IMR-90 (cell line): ENCODE results near the gene PTPRK. TPM values are rescaled to one million over a fixed set of nuclear protein-coding genes. Genes with fewer than 3 reads are reported as not detected.

Experiments used
- ATAC-seq: fragments of 200-7000 bp; cut with Tn5 transposase; 2 replicates; pipeline ENCODE4 v1.9.1; 2020; ENCODE audit warnings: low read depth, mild to moderate bottlenecking, moderate library complexity
- BruUV-seq: library from RNA; stranded (reverse); fragments of 400-500 nt; replicated peaks from 2 replicates; lab custom pipeline; 2021; lab: Mats Ljungman, UMichigan
- CTCF ChIA-PET: fragments of 300-600 bp; formaldehyde crosslinking; extraction: SDS; loops from one replicate; lab custom pipeline; 2021; ENCODE audit warnings: antibody characterized with exemption; lab: Yijun Ruan, JAX
- POLR2A ChIA-PET: fragments of 300-600 bp; sonication (Branson Sonifier 250); formaldehyde crosslinking; loops from one replicate; lab custom pipeline; 2022; ENCODE audit warnings: antibody characterized with exemption; ENCODE audit not compliant: unreplicated experiment; lab: Charles Lee
- DNase-seq: peaks from one replicate; pipeline ENCODE4 v3.0.0; 2013
- H2AFZ ChIP-seq: replicated peaks from 2 replicates; pipeline ENCODE3; 2013; ENCODE audit warnings: low read length, mild to moderate bottlenecking; ENCODE audit not compliant: poor library complexity
- H2AK5ac ChIP-seq: 2 replicates; pipeline ENCODE4 v1.6.1; 2013; ENCODE audit warnings: low read depth, low read length, inconsistent platforms
- H2AK9ac ChIP-seq: replicated peaks from 2 replicates; pipeline ENCODE3; 2013; ENCODE audit warnings: mild to moderate bottlenecking, low read depth, low read length, moderate library complexity; ENCODE audit not compliant: poor library complexity
- H2BK120ac ChIP-seq: 2 replicates; pipeline ENCODE4 v1.6.1; 2013; ENCODE audit warnings: low read depth, low read length, inconsistent platforms
- H2BK15ac ChIP-seq: 3 replicates; pipeline ENCODE4 v1.6.1; 2013; ENCODE audit warnings: low read depth, low read length, inconsistent platforms
- H2BK20ac ChIP-seq: 2 replicates; pipeline ENCODE4 v1.6.1; 2013; ENCODE audit warnings: low read depth, mild to moderate bottlenecking, inconsistent platforms, low read length, moderate library complexity
- H2BK5ac ChIP-seq: 2 replicates; pipeline ENCODE4 v1.6.1; 2013; ENCODE audit warnings: mild to moderate bottlenecking, low read depth, low read length, inconsistent platforms; ENCODE audit not compliant: poor library complexity, severe bottlenecking
- H3K14ac ChIP-seq: replicated peaks from 2 replicates; pipeline ENCODE4 v1.6.1; 2013; ENCODE audit warnings: low read depth, low read length, inconsistent platforms
- H3K18ac ChIP-seq: 2 replicates; pipeline ENCODE4 v1.6.1; 2013; ENCODE audit warnings: low read depth, low read length, control low read depth
- H3K23ac ChIP-seq: 2 replicates; pipeline ENCODE4 v1.6.1; 2013; ENCODE audit warnings: low read depth, low read length, inconsistent platforms
- H3K27ac ChIP-seq: 2 replicates; pipeline ENCODE4 v1.5.1; 2013; ENCODE audit warnings: mild to moderate bottlenecking, control low read depth, low read length; ENCODE audit not compliant: insufficient read depth
- H3K27me3 ChIP-seq: 2 replicates; pipeline ENCODE4 v1.6.1; 2013; ENCODE audit warnings: low read length; ENCODE audit not compliant: control insufficient read depth, insufficient read depth
- H3K36me3 ChIP-seq: 2 replicates; pipeline ENCODE4 v1.6.1; 2013; ENCODE audit warnings: low read length, mixed read lengths; ENCODE audit not compliant: control insufficient read depth, insufficient read depth
- H3K4ac ChIP-seq: 2 replicates; pipeline ENCODE4 v1.6.1; 2013; ENCODE audit warnings: low read depth, low read length, inconsistent platforms
- H3K4me1 ChIP-seq: 2 replicates; pipeline ENCODE4 v1.6.1; 2013; ENCODE audit warnings: low read length, mixed read lengths; ENCODE audit not compliant: control insufficient read depth, insufficient read depth
- H3K4me2 ChIP-seq: 2 replicates; pipeline ENCODE4 v1.6.1; 2013; ENCODE audit warnings: low read depth, mild to moderate bottlenecking, control low read depth, low read length, moderate library complexity
- H3K4me3 ChIP-seq: 2 replicates; pipeline ENCODE4 v1.5.1; 2013; ENCODE audit warnings: low read depth, mild to moderate bottlenecking, control low read depth, low read length, moderate library complexity; ENCODE audit not compliant: insufficient read depth
- H3K56ac ChIP-seq: 2 replicates; pipeline ENCODE4 v1.6.1; 2013; ENCODE audit warnings: low read length, inconsistent platforms; ENCODE audit not compliant: insufficient read depth; ENCODE audit errors: extremely low read depth
- H3K79me1 ChIP-seq, 2 experiments: 2 replicates each; pipeline ENCODE4 v1.6.1; 2013; ENCODE audit warnings: low read length in 2 of 2, inconsistent platforms in 1 of 2, low read depth in 1 of 2
- H3K9ac ChIP-seq: 2 replicates; pipeline ENCODE4 v1.6.1; 2013; ENCODE audit warnings: low read depth, low read length, control low read depth
- H3K9me1 ChIP-seq: 2 replicates; pipeline ENCODE4 v1.6.1; 2013; ENCODE audit warnings: low read length, inconsistent platforms; ENCODE audit not compliant: insufficient read depth
- H3K9me3 ChIP-seq: 2 replicates; pipeline ENCODE4 v1.6.1; 2013; ENCODE audit warnings: low read length; ENCODE audit not compliant: control insufficient read depth, insufficient read depth
- H4K20me1 ChIP-seq: 2 replicates; pipeline ENCODE4 v1.6.1; 2013; ENCODE audit warnings: low read length, inconsistent platforms; ENCODE audit not compliant: insufficient read depth
- H4K5ac ChIP-seq: 2 replicates; pipeline ENCODE4 v1.6.1; 2013; ENCODE audit warnings: mild to moderate bottlenecking, low read depth, low read length, control low read depth
- H4K8ac ChIP-seq, 2 experiments: 2 replicates each; pipeline ENCODE4 v1.6.1; 2013; ENCODE audit warnings: low read depth in 2 of 2, low read length in 2 of 2, control low read depth in 1 of 2, inconsistent platforms in 1 of 2
- H4K91ac ChIP-seq: 2 replicates; pipeline ENCODE4 v1.6.1; 2013; ENCODE audit warnings: low read depth, low read length, inconsistent platforms; ENCODE audit not compliant: insufficient read depth
- FOS ChIP-seq: fragments of 150-350 bp; IDR thresholded peaks from 2 replicates; pipeline ENCODE4 v1.6.1; 2016; ENCODE audit warnings: low read depth, low read length
- SMC3 ChIP-seq: fragments of 150-350 bp; IDR thresholded peaks from 2 replicates; pipeline ENCODE4 v1.6.1; 2016; ENCODE audit warnings: low read depth, mild to moderate bottlenecking, antibody characterized with exemption, low read length, moderate library complexity
- WGBS, 2 experiments: methylation state at CpG; one replicate each; pipeline versions ENCODE4 v1.1.5 to v1.1.7; 2013; ENCODE audit warnings: missing lambda C conversion rate in 2 of 2; ENCODE audit not compliant: insufficient read length in 1 of 2; ENCODE audit errors: extremely low coverage in 2 of 2; 5-methylcytosine and 5-hydroxymethylcytosine counted together
- dilution Hi-C: fragments of 300-500 bp; cut with HindIII; formaldehyde crosslinking; loops from one replicate; pipeline ENCODE4 v1.14.3; 2018; ENCODE audit warnings: low sequenced_read_pairs; ENCODE audit not compliant: unreplicated experiment
- in situ Hi-C: fragments of 300-500 bp; cut with MboI; formaldehyde crosslinking; loops from 3 replicates; pipeline ENCODE4 v1.14.3; 2019; ENCODE audit warnings: low sequenced_read_pairs, inconsistent platforms, mixed read lengths
- intact Hi-C: fragments of 100-400 bp; cut with micrococcal nuclease; formaldehyde crosslinking; loops from 2 replicates; pipeline ENCODE4 v1.10.0; 2022
- polyA plus RNA-seq, 3 experiments: library from polyadenylated mRNA; depleted of rRNA; stranded (reverse); fragments of >200 nt; gene quantifications; 2 replicates each; pipeline ENCODE4 v1.2.3, GENCODE V29; 2012; ENCODE audit warnings: low replicate concordance in 1 of 3
- total RNA-seq: library from RNA; depleted of rRNA; stranded (reverse); fragments of >200 nt; gene quantifications from 2 replicates; pipeline ENCODE4 v1.2.3, GENCODE V29; 2012

The PTPRK gene
- total and polyA plus RNA-seq, 2 of the 4 experiments (the other 2 are of a cell fraction), result 18.0 to 80.8 TPM

DNA sequence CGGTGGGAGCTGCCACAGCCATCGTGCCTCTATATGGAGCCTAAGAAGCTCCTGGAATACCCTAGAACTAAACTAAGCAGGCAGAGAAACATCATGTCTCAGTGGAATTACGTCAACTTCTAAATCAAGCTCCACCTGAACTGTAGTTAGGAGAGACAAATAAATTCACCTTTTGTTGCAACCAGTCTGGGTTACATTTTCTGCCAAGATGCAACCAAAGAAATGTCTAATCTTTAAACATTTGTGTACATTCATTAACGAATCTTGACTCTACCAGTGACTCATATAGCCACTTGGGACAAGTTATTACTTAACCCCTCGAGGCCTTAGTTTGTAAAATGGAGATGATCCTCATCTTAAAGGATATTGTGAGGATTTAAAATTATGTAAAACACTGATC lies 8.9 kb downstream of the PTPRK start:
- H2AK9ac ChIP-seq, result no peak overlapping the region
- H3K4me3 ChIP-seq, result no peak overlapping the region
- no peak overlapping the region for H3K56ac ChIP-seq
- no TSS peak for BruUV-seq
- H3K18ac ChIP-seq, result peak overlapping the region; percentile 74; the same call in 1 of the 2 replicates
- peaks cover 18% of the 10 kb centered on the region for H3K9me1 ChIP-seq
- intact Hi-C loops, result loop anchor here (10.0 kb wide), 2 partner anchors 337 to 437 kb away; no protein-coding TSS in a partner anchor
- peak overlapping the region; percentile 40 for H3K4ac ChIP-seq
- 0 out of 4 replicates have a peak overlapping the region, but pooled peaks of 1 of the 2 experiments have one; percentile 22 for H4K8ac ChIP-seq
- H3K9ac ChIP-seq, result no peak overlapping the region
- ChIA-PET POLR2A (no interaction called here), CTCF (interaction anchor here (0.6 kb wide), 1 partner anchor 17 kb away, joined by 3 read pairs; no protein-coding TSS in a partner anchor)
- peak overlapping the region; percentile 18 for H2BK5ac ChIP-seq
- 0 out of 3 replicates have a peak overlapping the region, but pooled peaks have one; percentile 16 for H2BK15ac ChIP-seq
- H3K36me3 ChIP-seq, result no peaks in the 10 kb centered on the region
- H4K20me1 ChIP-seq, result peaks cover 40% of the 10 kb centered on the region
- 0 out of 2 replicates have a peak, but pooled peaks have one; percentile 43 for TF ChIP-seq FOS
- no peak for TF ChIP-seq SMC3
- H3K4me1 ChIP-seq, result peaks cover 26% of the 10 kb centered on the region
- dilution Hi-C loops, result no loop called here
- H2AK5ac ChIP-seq, result 0 out of 2 replicates have a peak overlapping the region, but pooled peaks have one; percentile 68
- H3K4me2 ChIP-seq, result peak overlapping the region; percentile 50
- H3K14ac ChIP-seq, result peak overlapping the region; percentile 49; the same call in 1 of the 2 replicates
- H3K79me1 ChIP-seq, result peaks cover 11 to 58% of the 10 kb centered on the region in 2 experiments; a peak in 3 of 4 replicates
- H2AFZ ChIP-seq, result no peak overlapping the region
- peak overlapping the region; percentile 11 for H2BK120ac ChIP-seq
- H3K27ac ChIP-seq, result 0 out of 2 replicates have a peak overlapping the region, but pooled peaks have one; percentile 26
- peak overlapping the region; percentile 79; the same call in 1 of the 2 replicates for H3K23ac ChIP-seq
- no peaks in the 10 kb centered on the region for H3K27me3 ChIP-seq
- peak; percentile 15; the same call in 1 of the 2 replicates for ATAC-seq
- in situ Hi-C loops, result loop anchor here (10.0 kb wide), 1 partner anchor 777 kb away; no protein-coding TSS in a partner anchor
- no peaks in the 10 kb centered on the region for H3K9me3 ChIP-seq
- peak overlapping the region; percentile 29; the same call in 1 of the 2 replicates for H2BK20ac ChIP-seq
- DNase-seq, result peak; percentile 69
- peak overlapping the region; percentile 53; the same call in 1 of the 2 replicates for H4K91ac ChIP-seq
- peak overlapping the region; percentile 12; the same call in 1 of the 2 replicates for H4K5ac ChIP-seq
- WGBS, 2 experiments, result no CpG with 5 or more reads among the region's 5 CpGs
